Thyroid gland (tissue), 4 donors: ENCODE measurements around the gene DLG1.

Source experiments
- CTCF ChIP-seq, 6 experiments: fragments of 200-600 bp in 3 of 6; fragments of 450-650 bp in 3 of 6; sonication (generic) in 3 of 6; IDR thresholded peaks; one replicate each; pipeline ENCODE4 v1.5.1; 2016 to 2019; ENCODE audit warnings: antibody characterized with exemption in 6 of 6, mild to moderate bottlenecking in 2 of 6, inconsistent platforms in 1 of 6, moderate library complexity in 1 of 6
- POLR2A ChIP-seq, 2 donors: fragments of 450-650 bp; IDR thresholded peaks; one replicate each; pipeline ENCODE4 v1.6.1; 2017; ENCODE audit warnings: antibody characterized with exemption in 2 of 2, mild to moderate bottlenecking in 2 of 2, moderate library complexity in 1 of 2

GRCh38 chr3:197269024-197269423, 29.4 kb downstream of the DLG1 start:
- TF ChIP-seq CTCF (IDR thresholded peaks at IDR 0.05) (no peak), POLR2A (IDR thresholded peaks at IDR 0.05) (no peak)
